ENCODE data around the gene USP54.
"Not testable (repeated sequence)": the region's sequence is repeated elsewhere in the genome, so short reads cannot be mapped to it uniquely, and the experiment has no call there.

Gene USP54

GRCh38 chr10:73590881-73591799, at the start of gene USP54:
Gene USP54, minus strand, starts transcription at chr10:73591342. Its CDS starts 15,684 bp downstream, at chr10:73575658.
- no peak for DNase-seq (ENCODE audit: low read depth in 2 of 2)

- no peak for DNase-seq (ENCODE audit: low read depth in 2 of 2)
Observed at GRCh38 chr10:73639286-73639685, 48.1 kb upstream of the USP54 start.

GRCh38 chr10:73635781-73636180, 44.6 kb upstream of the USP54 start:
- DNase-seq (ENCODE audit: low read depth in 2 of 2), result no peak

- no peak for DNase-seq (ENCODE audit: low read depth in 2 of 2)
Observed at GRCh38 chr10:73634421-73634820, 43.3 kb upstream of the USP54 start.

GRCh38 chr10:73629165-73629564, 38.0 kb upstream of the USP54 start:
- DNase-seq (ENCODE audit: low read depth in 2 of 2), result no peak

GRCh38 chr10:73628405-73628804, 37.3 kb upstream of the USP54 start:
- DNase-seq (ENCODE audit: low read depth in 2 of 2), result no peak

GRCh38 chr10:73627300-73627699, 36.2 kb upstream of the USP54 start:
- no peak for DNase-seq (ENCODE audit: low read depth in 2 of 2)

- peak; percentile 85 to 88 for DNase-seq (ENCODE audit: low read depth in 2 of 2)
Observed at GRCh38 chr10:73625884-73626752, 35.0 kb upstream of the USP54 start.

GRCh38 chr10:73625004-73625883, 34.1 kb upstream of the USP54 start:
- no peak for DNase-seq (ENCODE audit: low read depth in 2 of 2)

- DNase-seq (ENCODE audit: low read depth in 2 of 2), result no peak
Observed at GRCh38 chr10:73623056-73623455, 31.9 kb upstream of the USP54 start.

- DNase-seq (ENCODE audit: low read depth in 2 of 2), result not testable (repeated sequence)
Observed at GRCh38 chr10:73620974-73621373, 29.8 kb upstream of the USP54 start.

- DNase-seq (ENCODE audit: low read depth in 2 of 2), result not testable (repeated sequence)
Observed at GRCh38 chr10:73617143-73617542, 26.0 kb upstream of the USP54 start.

GRCh38 chr10:73614720-73615119, 23.6 kb upstream of the USP54 start:
- no peak for DNase-seq (ENCODE audit: low read depth in 2 of 2)

- no peak for DNase-seq (ENCODE audit: low read depth in 2 of 2)
Observed at GRCh38 chr10:73609116-73609515, 18.0 kb upstream of the USP54 start.

GRCh38 chr10:73601486-73601921, 10.4 kb upstream of the USP54 start:
- DNase-seq (ENCODE audit: low read depth in 2 of 2), result no peak

GRCh38 chr10:73597346-73597745, 6.2 kb upstream of the USP54 start:
- DNase-seq (ENCODE audit: low read depth in 2 of 2), result no peak

GRCh38 chr10:73593812-73594211, 2.7 kb upstream of the USP54 start:
- DNase-seq (ENCODE audit: low read depth in 2 of 2), result no peak

GRCh38 chr10:73593110-73593509, 2.0 kb upstream of the USP54 start:
- no peak for DNase-seq (ENCODE audit: low read depth in 2 of 2)

- no peak for DNase-seq (ENCODE audit: low read depth in 2 of 2)
Observed at GRCh38 chr10:73591935-73592699, 975 bp upstream of the USP54 start.

- DNase-seq (ENCODE audit: low read depth in 2 of 2), result no peak
Observed at GRCh38 chr10:73589563-73590126, 1.5 kb downstream of the USP54 start.

All from activated CD8-positive, alpha-beta memory T cell treated with anti-CD3 and anti-CD28 coated beads for 4 hours (primary cell).